8988T (cell line): Measurements from ENCODE around the gene OR10A3.

Experiments used
- DNase-seq: peaks from one replicate; pipeline ENCODE4 v3.0.0; 2011

Gene OR10A3

DNA sequence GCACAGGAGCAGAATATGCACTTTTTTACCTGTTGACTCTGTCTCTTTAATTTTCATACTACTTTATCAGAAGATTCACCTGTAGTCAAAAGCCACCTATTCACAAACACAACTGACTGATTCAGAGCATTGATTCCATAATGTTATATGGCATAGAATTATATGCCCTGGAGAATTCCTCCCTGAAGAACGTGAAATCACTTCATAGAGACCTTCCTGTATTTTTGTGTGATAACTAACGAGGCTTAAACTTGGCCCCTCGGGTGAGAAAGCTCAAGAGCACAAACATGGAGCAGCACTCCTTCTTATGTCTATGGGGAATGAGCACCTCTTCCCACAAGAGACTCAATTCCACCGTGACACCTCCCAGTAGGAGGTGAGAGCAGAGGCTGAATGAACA lies 10.3 kb downstream of the OR10A3 start, which contains the start of gene OR10A6:
TSS of gene OR10A6 (minus strand) at position 101 of the 400 bp plus-strand sequence. CDS start 2,606 bp downstream, outside the sequence.
- no peak for DNase-seq

DNA sequence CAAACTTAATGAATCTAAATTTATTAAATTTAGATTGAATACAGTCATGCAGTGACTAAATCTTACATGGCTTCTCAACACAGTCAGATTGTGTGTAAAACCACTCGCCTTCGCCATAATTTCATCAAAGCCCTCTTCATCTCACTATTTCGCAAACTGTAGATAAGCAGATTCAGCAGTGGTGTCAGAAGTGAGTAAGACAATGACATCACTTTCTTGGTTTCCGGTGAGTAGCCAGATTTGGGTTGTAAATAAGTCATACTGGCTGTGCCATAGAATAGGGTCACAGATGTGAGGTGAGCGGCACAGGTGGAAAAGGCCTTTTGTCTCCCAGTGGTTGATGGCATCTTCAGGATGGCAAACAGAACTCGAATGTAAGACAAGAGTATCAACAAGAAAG lies 13.9 kb downstream of the OR10A3 start:
- no peak for DNase-seq

DNA sequence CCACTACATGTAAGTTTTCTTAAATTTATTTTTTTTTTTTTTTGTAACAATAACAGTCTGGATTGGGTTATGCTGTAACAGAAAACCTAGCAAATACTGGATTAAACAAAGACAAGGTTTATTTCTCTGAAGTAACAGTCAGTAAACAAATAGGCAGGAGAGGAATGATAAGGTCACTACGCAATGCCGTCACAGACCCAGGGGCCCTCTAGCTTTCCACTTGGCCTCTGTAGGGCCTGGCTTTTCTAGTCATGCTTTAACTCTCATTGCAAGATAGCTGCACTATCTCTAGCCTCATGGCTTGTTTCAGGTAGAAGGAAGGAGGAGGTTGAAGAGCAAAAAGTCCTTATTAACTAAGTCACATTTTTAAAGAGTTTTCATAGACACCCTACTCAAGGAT lies 17.0 kb downstream of the OR10A3 start:
- DNase-seq, result no peak

DNA sequence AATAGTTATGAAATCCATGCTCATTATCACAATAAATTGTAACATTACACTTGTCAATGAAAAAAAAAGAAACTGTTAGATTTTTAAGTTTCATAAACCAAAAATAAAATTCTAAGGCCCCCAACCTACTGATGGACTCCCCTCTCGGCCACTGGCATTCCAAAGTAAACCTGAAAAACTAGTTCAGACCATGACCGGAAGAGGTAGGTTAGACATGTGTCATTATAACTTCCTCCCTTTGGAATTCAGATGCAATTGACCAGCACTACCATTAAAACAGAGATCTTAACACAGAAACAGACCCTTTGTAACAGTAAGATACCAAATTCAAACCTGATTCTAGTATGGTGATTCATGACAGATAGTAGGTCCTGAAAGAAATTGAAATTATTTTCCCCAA lies 23.4 kb downstream of the OR10A3 start:
- DNase-seq, result no peak

DNA sequence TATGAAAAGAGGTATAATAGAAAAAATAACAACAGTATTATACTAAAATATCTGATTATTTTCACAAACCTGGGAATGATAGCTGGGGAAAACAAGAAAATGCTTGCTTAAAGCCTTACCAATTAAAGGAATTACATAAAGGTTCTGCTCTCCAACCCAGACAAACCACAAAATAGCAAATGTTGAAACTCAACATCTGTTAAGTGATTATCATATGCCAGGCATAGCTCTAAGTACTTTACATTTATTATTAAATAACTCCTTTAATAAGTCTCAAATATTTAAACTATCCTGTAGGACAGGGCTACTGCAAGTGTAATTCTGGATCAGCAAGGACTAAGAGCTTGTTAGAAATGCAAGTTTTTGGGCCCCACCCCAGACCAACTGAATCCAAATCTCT lies 30.5 kb downstream of the OR10A3 start:
- no peak for DNase-seq

DNA sequence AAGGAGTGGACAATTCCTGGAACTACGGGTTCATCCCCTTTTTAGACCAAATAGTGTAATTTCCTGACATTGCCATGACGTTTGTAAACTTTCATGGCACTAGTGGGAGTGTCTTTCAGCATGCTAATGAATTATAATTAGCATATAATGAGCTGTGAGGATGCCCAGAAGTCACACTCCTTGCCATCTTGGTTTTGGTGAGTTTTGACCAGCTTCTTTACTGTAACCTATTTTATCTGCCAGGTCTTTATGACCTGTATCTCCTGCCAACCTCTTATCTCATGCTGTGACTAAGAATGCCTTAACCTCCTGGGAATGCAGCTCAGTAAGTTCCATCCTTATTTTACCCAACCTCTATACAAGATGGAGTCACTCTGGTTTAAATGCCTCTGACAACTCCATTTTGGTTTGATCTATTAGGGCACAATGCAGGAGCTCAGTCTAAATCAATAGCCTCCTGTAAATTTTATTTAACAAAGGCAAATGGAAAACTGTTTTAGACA lies 31.2 kb downstream of the OR10A3 start:
- no peak for DNase-seq

DNA sequence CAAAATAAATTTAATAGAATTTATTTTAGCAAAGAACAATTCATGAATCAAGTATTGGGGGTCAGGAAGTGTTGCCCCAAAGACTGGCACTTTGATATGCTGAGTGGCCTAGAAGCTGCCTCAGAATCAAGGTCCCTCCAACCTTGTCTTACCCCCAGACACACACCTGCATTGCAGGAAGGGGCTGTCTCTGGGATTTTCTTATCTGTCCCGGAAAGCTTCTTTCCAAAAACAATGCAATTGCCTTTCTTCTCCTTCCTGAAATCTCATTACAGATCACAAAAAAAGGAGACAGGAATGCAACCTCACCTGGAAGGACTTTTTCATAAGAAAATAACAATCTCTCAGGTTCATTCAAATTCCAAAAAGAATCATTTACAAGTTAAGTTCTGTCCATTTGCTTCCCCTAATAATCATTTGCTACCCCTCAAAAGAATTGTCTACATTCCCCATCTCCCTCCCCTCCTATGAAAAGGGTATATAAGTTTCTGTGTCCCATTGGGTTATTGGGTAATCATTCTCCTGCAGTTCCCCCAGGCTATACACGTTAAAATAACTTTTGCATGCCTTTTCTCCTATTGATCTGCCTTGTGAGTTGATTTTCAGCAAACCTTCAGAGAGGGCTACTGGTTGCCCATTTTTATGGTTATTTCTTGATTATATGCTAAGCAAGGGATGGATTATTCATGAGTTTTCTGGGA lies 31.8 kb downstream of the OR10A3 start:
- no peak for DNase-seq

DNA sequence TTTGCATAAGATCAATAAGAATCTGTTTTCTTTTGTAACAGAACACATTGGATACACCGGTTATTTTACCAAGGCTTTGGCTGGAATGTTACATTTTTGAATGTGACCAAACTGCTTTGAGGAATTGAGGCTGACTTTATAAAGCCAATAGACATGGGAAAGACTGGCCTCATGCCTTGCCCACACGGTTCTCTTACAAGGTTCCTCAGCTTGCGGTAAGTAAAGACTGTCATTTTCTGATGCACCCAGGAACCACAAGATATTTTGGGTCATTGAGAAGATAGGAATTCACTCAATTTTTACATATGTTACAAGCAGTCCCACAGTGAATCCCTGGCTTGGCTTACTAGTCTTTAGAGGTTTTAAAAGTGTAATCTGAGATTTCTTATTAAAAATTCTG lies 34.4 kb downstream of the OR10A3 start:
- DNase-seq, result no peak

DNA sequence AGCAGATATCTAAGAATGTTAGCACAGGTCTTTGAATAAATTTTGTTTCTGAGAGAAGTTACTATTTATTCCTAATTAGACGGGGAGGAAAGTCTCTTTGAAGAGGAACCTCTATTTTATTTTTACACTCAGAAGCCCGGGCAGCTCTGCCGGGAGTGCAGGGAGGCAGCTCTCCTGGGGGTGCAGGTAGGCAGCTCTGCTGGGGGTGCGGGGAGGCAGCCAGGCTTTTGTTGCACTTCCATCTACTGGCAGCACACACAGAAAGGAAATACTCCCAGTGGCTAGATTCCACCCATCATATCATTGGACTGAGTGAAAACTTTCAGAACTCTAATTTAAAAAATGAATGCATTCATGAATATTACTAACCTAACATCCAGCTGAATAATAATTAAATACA lies 35.0 kb downstream of the OR10A3 start:
- DNase-seq, result no peak

DNA sequence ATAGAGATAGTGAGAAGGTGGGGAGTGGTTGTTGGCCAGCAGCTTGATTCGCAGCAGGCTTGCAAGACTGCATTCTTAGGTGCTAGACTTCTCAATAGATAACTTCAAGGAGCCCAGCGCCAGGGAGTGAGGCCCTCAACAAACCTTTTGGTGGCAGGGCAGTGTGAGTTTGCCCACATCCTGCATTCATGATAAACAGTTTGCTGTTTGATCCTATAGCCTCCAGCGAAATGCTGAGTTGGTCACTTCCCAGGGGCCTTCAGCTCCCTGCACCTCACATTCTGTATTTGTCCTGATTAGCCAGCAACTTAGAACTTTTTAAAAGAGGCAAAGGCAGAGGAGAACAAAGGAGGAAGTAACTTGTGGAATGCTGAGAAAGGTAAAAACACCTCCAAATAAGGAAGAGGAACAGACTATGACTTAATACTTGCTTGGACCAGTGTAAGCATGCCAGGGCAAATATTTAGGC lies 35.5 kb downstream of the OR10A3 start:
- no peak for DNase-seq

DNA sequence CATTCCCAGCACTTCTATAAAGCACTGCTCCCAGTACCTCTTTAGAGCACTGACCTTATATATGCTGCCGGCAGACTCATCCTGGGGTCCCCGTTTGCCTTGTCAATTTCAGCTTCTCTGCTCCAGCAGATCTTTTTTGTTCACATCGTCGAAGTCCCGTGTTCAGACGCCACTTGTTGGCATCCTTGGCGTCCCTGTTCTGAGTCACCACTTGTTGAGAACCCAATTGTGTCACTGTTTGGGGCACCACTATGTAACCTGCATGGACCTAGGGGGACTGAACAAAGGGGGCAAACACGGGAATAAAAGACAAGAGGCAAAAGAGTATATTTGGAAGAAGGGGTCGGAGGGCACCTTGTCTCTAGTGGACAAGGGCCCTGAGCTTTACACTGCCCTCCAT lies 36.0 kb downstream of the OR10A3 start:
- DNase-seq, result no peak

DNA sequence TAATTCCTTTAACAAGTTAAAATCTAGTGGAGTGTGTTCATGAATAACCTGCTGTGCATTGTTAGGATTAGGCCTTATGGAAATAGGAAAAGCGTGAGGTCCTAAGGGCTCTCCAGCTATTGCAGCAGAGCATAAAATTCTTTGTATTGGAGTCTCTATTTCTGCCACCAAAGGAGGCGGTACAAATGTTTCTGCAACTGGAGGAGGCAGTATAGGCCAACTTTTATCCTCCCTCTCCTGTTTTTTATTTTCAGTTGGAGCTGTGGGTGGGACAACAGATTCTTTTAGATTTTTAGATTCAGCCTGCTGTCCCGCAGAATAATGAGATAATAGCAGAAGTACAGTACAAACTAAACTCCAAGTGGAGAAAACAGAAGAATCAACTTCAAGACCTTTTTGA lies 36.6 kb downstream of the OR10A3 start:
- DNase-seq, result no peak

DNA sequence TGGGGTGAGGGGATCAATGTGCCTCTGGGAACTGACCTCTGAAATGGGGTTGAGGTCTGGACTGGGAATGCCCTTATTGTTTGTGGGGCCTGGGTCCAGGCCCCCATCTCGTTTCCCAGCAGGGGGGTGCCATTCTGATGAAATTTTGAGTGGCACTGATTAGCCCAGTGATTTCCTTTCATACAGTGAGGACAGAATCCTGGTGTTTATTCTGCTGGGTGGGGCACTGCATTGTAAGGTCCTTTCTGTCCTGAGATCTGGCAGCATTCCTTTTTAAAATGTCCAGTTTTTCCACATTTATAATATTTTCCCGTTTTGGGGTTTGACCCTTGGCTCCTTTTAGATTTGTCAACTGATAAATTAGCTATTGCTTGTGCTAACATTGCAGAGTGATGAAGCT lies 37.6 kb downstream of the OR10A3 start:
- no peak for DNase-seq

DNA sequence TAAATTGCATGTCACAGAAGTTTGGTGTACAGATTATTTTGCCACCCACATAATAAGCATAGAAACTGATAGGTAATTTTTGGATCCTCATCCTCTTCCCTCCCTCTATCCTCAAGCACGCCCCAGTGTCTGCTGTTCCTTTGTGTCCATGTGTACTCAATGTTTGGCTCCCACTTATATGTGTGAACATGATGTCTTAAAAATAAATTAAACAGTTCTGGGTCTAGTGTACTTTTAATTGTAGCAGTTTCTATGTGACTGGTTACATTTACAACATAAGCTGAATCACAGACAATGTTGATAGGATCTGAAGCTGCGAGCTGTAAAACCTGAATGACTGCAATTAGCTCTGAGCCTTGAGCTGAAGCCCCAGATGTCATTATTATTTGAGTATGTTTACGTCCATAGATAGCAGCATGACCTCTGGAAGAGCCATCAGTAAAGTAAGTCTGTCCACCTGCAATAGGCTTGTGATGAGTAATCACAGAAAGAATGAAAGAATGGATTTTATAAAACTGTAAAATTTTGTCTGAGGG lies 40.1 kb downstream of the OR10A3 start:
- DNase-seq, result no peak

DNA sequence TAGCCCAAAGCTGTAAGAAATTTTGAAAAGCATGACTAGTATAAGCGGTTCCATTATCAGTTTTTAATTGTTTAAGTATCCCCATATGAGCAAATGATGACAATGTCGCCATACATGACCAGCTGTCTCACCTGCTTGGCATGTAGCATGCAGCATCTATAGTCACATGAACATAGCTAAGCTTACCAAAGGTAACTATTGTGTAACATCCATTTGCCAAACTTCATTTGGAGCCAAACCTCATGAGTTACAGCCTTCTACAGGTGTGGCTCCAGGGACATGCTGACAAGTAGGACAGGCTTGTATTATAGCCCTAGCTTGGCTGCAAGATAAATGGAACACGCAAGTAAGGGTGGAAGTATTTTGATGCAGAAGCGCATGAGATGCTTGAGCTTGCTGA lies 40.8 kb downstream of the OR10A3 start:
- no peak for DNase-seq

DNA sequence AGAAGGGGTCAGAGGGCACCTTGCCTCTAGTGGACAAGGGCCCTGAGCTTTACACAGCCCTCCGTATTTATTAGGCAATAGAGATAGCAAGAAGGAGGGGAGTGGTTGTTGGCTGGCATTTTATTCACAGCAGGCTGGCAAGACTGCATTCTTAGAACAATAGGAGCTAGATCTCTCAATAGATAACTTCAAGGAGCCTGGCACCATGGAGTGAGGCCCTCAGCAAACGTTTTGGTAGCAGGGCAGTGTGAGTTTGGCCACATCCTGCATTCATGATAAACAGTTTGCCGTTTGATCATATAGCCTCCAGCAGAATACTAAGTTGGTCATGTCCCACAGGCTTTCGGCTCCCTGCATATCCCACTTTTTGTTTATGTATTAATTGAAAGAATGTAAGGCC lies 42.1 kb downstream of the OR10A3 start:
- DNase-seq, result no peak

DNA sequence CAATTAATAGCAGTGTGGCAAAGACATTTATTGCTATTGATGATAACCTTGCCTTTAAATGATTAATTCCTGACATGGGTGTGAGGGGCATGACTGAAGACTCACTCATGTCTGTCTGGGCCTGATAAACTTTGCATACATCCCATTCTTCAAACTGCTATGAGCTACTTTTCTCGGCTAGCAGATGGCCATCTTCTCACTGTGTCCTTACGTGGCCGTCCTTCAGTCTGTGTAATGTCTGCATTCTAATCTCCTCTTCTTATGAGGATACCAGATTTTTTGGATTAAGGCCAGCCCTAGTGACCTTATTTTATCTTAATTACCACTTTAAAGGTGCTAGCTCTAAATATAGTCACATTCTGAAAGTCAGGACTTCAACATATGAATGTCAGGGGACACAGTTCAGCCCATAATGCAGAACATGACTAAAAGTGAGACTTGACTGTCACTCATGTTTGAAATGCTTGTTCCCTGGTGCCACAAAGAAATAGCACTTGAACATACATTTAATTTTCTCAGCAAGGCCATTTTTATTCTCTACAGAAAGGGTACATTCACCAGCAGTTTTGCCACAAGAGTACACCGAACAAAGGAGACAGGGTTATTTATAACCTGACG lies 42.7 kb downstream of the OR10A3 start:
- DNase-seq, result no peak

DNA sequence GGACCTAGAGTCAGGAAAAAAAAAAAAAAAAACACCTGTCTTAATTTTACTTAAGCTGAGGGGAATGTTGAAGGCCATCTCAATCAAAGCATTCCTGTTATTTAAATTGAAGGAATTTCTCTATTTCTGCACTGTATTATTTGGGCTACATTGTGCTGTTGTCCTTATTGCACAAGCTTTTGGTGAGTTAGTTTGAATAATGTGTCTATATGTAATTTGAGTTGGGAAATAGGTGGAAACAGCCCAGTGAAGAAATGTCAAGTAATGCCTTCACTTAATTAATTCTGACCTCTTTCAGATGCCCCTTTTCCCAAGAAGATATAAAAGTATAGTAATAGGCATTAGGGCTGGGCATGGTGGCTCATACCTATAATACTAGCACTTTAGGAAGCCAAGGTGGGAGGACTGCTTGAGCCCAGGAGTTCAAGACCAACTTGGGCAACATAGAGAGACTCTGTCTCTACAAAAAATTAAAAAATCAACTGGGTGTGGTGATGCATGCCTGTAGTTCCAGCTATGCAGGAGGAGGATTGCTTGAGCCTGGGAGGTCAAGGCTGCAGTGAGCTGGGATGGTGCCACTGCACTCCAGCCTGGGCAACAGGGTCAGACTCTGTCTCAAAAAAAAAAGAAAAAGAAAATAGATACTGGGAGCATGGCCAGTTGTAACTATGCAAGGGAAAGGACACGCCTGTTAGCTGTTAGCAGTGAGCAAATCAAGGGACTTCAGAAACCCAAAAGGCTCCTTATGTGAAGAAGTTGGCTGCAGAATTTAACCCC lies 45.3 kb downstream of the OR10A3 start:
- DNase-seq, result no peak

DNA sequence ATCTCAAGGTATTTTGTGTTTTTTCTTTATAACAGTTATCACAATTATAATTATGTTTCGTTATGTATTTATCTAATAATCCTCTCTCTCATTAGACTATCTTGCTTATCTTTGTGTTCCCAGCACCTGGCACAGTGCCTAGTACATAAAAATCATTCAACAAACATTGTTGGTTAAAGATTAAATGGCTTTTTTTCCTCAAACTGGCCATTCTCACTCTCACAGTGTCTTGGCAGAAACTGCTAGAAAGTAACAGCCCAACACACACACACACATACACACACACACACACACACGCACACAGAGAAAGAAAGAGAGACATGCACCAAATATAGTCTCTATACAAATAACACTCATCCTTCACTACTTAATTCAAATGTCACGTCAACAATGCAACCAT lies 47.3 kb downstream of the OR10A3 start:
- DNase-seq, result no peak

DNA sequence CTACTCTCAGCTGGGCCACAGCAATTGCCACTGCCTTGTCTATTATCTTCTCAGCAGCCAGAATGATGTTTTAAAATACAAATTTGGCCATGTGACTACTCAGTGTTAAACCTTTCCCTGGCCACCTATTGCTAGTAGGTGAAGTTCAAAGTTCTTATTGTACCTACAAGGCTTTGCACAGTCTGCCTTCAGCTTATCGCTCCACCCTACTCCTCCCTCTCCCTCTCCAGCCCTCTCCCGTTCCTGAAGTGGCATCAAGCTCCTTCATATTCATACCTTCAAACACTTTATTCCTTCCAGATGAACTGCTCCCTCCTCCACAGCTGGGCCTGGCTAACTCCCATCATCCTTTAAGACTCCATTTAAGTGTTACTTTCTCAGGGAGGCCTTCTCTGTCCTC lies 47.7 kb downstream of the OR10A3 start:
- no peak for DNase-seq

DNA sequence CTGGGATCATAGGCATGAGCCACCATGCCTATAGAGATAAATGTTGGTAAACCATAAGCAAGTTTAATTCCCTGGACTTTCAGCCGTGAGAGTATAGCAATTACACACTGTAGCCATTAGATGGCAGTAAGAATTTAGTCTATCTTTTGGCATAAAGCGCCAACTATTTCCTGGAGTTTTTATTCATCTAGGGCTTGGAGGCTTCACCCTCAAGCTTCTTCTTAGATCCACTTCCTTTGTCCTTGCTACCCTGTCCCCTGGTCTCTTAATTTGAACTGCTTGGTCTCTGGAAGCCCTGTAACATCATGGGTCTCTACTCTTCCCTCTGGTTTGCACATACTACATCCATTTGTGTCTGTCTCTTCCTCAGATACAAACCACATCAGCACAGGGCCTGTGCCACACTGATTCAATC lies 48.7 kb downstream of the OR10A3 start:
- no peak for DNase-seq

DNA sequence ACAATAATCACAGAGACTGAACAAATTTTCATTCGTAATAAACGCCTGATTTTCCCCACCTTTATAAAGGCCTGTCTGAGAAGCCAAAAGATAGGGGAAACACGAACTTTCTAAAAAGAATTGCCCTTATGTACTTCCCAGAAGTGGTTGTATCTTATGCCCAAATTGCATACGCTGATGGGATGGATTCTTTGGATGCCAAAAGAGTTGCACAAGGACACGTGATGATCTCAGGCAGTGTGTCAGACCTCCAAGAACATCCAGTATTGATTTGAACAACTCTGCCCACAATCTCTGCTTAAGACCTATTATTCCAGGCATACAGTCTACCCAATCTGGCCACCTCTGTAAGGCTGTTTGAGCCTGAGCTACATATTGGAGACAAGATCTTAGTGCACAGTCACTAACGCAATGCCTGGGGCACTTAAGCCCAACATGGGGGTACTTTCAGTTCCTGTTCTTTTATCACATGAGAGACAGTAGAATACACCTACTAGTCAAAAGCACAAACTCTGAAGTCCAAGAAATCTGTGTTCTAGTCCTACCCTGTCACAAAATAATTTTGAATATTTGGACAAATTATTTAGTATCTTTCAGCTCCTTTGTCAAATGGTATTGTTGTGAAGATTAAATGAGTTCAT lies 49.3 kb downstream of the OR10A3 start:
- no peak for DNase-seq
